CD4-positive, CD25-positive, alpha-beta regulatory T cell (primary cell): ENCODE measurements around the gene GLTP. TPM values are rescaled to one million over a fixed set of nuclear protein-coding genes. Genes with fewer than 3 reads are reported as not detected.
A peak's percentile ranks its signal among the peaks of the same experiment; 100 is the strongest.

Experiments used
- ATAC-seq, 2 donors: fragments of 150-1000 bp; cut with Tn5 transposase; one replicate each; pipeline ENCODE4 v1.10.0; 2021; ENCODE audit warnings: low read depth in 2 of 2, moderate number of reproducible peaks in 2 of 2, moderate library complexity in 1 of 2
- DNase-seq, 3 donors: peaks; one replicate each; pipeline versions ENCODE4 v3.0.0 to v3.0.0-alpha.2; 2012 to 2022; ENCODE audit warnings: mixed read lengths in 1 of 3
- H3K27ac ChIP-seq: one replicate; pipeline ENCODE4 v1.7.0; 2013; ENCODE audit warnings: mild to moderate bottlenecking, low read length; ENCODE audit not compliant: insufficient read depth, poor library complexity, severe bottlenecking
- H3K27me3 ChIP-seq: one replicate; pipeline ENCODE4 v1.7.0; 2013; ENCODE audit warnings: low read length; ENCODE audit not compliant: control insufficient read depth, insufficient read depth
- H3K36me3 ChIP-seq: one replicate; pipeline ENCODE4 v1.7.0; 2013; ENCODE audit warnings: mild to moderate bottlenecking, low read length, moderate library complexity; ENCODE audit not compliant: control insufficient read depth, insufficient read depth
- H3K4me1 ChIP-seq: 2 replicates; pipeline ENCODE4 v1.7.0; 2013; ENCODE audit warnings: mild to moderate bottlenecking, low read length; ENCODE audit not compliant: insufficient read depth, control insufficient read depth, poor library complexity, severe bottlenecking
- H3K4me3 ChIP-seq: one replicate; pipeline ENCODE4 v1.7.0; 2013; ENCODE audit warnings: low read depth, mild to moderate bottlenecking, low read length, moderate library complexity
- H3K9me3 ChIP-seq, 2 experiments: 1 replicate in 1 of 2; 2 replicates in 1 of 2; pipeline ENCODE4 v1.7.0; 2013; ENCODE audit warnings: low read length in 2 of 2, mild to moderate bottlenecking in 1 of 2, moderate library complexity in 1 of 2; ENCODE audit not compliant: control insufficient read depth in 2 of 2
- H3K27ac Mint-ChIP-seq, 3 donors: one replicate each; pipeline ENCODE4 v1.8.0; 2020 to 2022; ENCODE audit warnings: mild to moderate bottlenecking in 3 of 3, mixed read lengths in 3 of 3, moderate library complexity in 2 of 3
- H3K27me3 Mint-ChIP-seq: one replicate; pipeline ENCODE4 v1.8.0; 2022; ENCODE audit warnings: mild to moderate bottlenecking, mixed read lengths
- H3K36me3 Mint-ChIP-seq: one replicate; pipeline ENCODE4 v1.8.0; 2020; ENCODE audit warnings: mixed read lengths
- H3K4me1 Mint-ChIP-seq, 4 donors: one replicate each; pipeline ENCODE4 v1.8.0; 2020 to 2022; ENCODE audit warnings: mixed read lengths in 4 of 4, mild to moderate bottlenecking in 1 of 4
- H3K4me3 Mint-ChIP-seq, 4 donors: one replicate each; pipeline ENCODE4 v1.8.0; 2020 to 2022; ENCODE audit warnings: mild to moderate bottlenecking in 4 of 4, mixed read lengths in 4 of 4, moderate library complexity in 3 of 4
- H3K9me3 Mint-ChIP-seq, 7 donors: one replicate each; pipeline ENCODE4 v1.8.0; 2020 to 2022; ENCODE audit warnings: mixed read lengths in 7 of 7, mild to moderate bottlenecking in 3 of 7, moderate library complexity in 2 of 7
- polyA plus RNA-seq, 4 donors: library from polyadenylated mRNA; unstranded; fragments of 300-500 nt; fragmentation: Illumina TruSeq; gene quantifications; one replicate each; pipeline ENCODE4 v1.2.3, GENCODE V29; 2021
- total RNA-seq: library from RNA; stranded (reverse); gene quantifications from one replicate; pipeline ENCODE4 v1.2.3, GENCODE V29; 2022

Gene GLTP
- total and polyA plus RNA-seq, 5 donors from 2014 or later: 31.1 to 48.9 (median 37.8) TPM

- Histone ChIP-seq H3K36me3 (no peaks in the 10 kb centered on the region), H3K27me3 (no peaks in the 10 kb centered on the region), H3K27ac (no peak overlapping the region), H3K4me1 (peaks cover 7% of the 10 kb centered on the region), H3K9me3 (no peaks in the 10 kb centered on the region), H3K4me3 (peak overlapping the region; percentile 59)
- H3K4me1 Mint-ChIP-seq: peaks cover 0 to 9% (median 5%) of the 10 kb centered on the region in 4 donors
- H3K27me3 Mint-ChIP-seq: peaks cover 6% of the 10 kb centered on the region
- H3K4me3 Mint-ChIP-seq: peak overlapping the region in 1 of 4 donors; percentile 28
- H3K27ac Mint-ChIP-seq: no peak overlapping the region
- peak; percentile 85 to 93 for ATAC-seq
- peaks cover 0 to 4% (median 0%) of the 10 kb centered on the region in 7 donors for H3K9me3 Mint-ChIP-seq
- peaks cover 4% of the 10 kb centered on the region for H3K36me3 Mint-ChIP-seq
- DNase-seq: peak; percentile 73 to 82 (median 80)
Observed at GRCh38 chr12:109844983-109845823, 35.1 kb downstream of the GLTP start.

GRCh38 chr12:109844091-109844490 lies 36.2 kb downstream of the GLTP start:
- H3K27ac Mint-ChIP-seq: no peak overlapping the region
- H3K4me1 Mint-ChIP-seq: peaks cover 0 to 9% (median 1%) of the 10 kb centered on the region in 4 donors
- no peaks in the 10 kb centered on the region for H3K36me3 ChIP-seq
- H3K4me3 Mint-ChIP-seq: no peak overlapping the region
- ATAC-seq (no peak), DNase-seq (no peak)
- H3K9me3 ChIP-seq: no peaks in the 10 kb centered on the region
- H3K4me1 ChIP-seq: peaks cover 7% of the 10 kb centered on the region
- no peak overlapping the region for H3K27ac ChIP-seq
- no peaks in the 10 kb centered on the region for H3K27me3 ChIP-seq
- peaks cover 0 to 4% (median 0%) of the 10 kb centered on the region in 7 donors for H3K9me3 Mint-ChIP-seq
- H3K4me3 ChIP-seq: no peak overlapping the region
- H3K36me3 Mint-ChIP-seq: no peaks in the 10 kb centered on the region
- peaks cover 10% of the 10 kb centered on the region for H3K27me3 Mint-ChIP-seq

- Histone ChIP-seq H3K27me3 (no peaks in the 10 kb centered on the region), H3K36me3 (no peaks in the 10 kb centered on the region), H3K9me3 (no peaks in the 10 kb centered on the region), H3K27ac (no peak overlapping the region), H3K4me3 (no peak overlapping the region), H3K4me1 (peaks cover 7% of the 10 kb centered on the region)
- Mint-ChIP-seq H3K27ac (no peak overlapping the region), H3K9me3 (peaks cover 0 to 4% (median 0%) of the 10 kb centered on the region in 7 donors), H3K36me3 (no peaks in the 10 kb centered on the region), H3K4me3 (no peak overlapping the region), H3K4me1 (peaks cover 0 to 9% (median 1%) of the 10 kb centered on the region in 4 donors), H3K27me3 (peaks cover 24% of the 10 kb centered on the region)
- ATAC-seq (no peak), DNase-seq (no peak)
Observed at GRCh38 chr12:109842021-109842420, 38.3 kb downstream of the GLTP start.

- H3K36me3 Mint-ChIP-seq: no peaks in the 10 kb centered on the region
- no peak for ATAC-seq
- peaks cover 0 to 9% (median 1%) of the 10 kb centered on the region in 4 donors for H3K4me1 Mint-ChIP-seq
- no peak overlapping the region for H3K4me3 ChIP-seq
- no peak for DNase-seq
- no peak overlapping the region for H3K27ac ChIP-seq
- peaks cover 0 to 4% (median 0%) of the 10 kb centered on the region in 7 donors for H3K9me3 Mint-ChIP-seq
- no peak overlapping the region for H3K4me3 Mint-ChIP-seq
- H3K4me1 ChIP-seq: peaks cover 7% of the 10 kb centered on the region
- no peaks in the 10 kb centered on the region for H3K27me3 ChIP-seq
- H3K27ac Mint-ChIP-seq: peak overlapping the region in 1 of 3 donors; percentile 20
- H3K36me3 ChIP-seq: no peaks in the 10 kb centered on the region
- peaks cover 24% of the 10 kb centered on the region for H3K27me3 Mint-ChIP-seq
- no peaks in the 10 kb centered on the region for H3K9me3 ChIP-seq
Observed at GRCh38 chr12:109841356-109841755, 39.0 kb downstream of the GLTP start.

DNA sequence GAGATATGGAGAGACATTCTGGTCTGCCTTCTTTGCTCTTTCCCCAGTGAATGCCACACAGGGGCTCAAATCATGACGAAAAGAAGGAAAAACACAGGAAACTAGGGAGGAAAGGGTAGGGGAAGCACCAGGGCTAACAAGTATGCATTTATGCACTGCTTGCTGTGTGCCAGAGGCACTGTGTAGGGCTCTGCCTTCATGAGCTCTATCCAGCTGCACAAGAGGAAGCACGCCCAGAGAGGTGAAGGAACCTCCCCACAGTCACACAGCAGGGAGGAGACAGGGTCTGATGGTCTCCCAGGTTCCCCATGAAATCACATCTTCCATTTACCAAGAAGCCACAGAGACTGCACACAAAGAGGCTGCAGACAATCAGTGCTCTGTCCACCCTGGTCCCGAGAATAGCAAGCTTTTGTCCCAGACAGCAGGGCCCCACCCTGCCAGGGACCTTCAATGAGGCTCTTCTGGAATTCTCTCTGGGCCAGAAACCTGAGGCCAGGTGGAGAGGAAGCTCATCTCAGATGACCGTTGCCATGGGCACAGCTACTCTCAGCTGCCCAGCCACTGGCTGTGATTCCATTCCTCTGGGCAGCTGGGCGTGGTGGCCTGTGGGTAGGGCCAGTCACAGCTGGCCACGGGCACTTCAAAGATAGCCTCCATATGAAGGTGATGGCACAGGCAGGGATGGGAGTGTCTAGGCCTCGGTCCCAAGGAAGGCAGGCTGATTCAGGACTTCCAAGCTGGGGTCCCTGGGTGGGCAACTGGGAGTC lies 39.9 kb downstream of the GLTP start:
- no peak overlapping the region for H3K27ac ChIP-seq
- peaks cover 0 to 6% (median 0%) of the 10 kb centered on the region in 4 donors for H3K4me1 Mint-ChIP-seq
- no peak overlapping the region for H3K4me3 Mint-ChIP-seq
- DNase-seq (no peak), ATAC-seq (no peak)
- no peaks in the 10 kb centered on the region for H3K27me3 ChIP-seq
- H3K4me1 ChIP-seq: peaks cover 5% of the 10 kb centered on the region
- no peak overlapping the region for H3K27ac Mint-ChIP-seq
- H3K27me3 Mint-ChIP-seq: peaks cover 24% of the 10 kb centered on the region
- H3K9me3 ChIP-seq: no peaks in the 10 kb centered on the region
- no peak overlapping the region for H3K4me3 ChIP-seq
- peaks cover 0 to 4% (median 0%) of the 10 kb centered on the region in 7 donors for H3K9me3 Mint-ChIP-seq
- H3K36me3 Mint-ChIP-seq: no peaks in the 10 kb centered on the region
- H3K36me3 ChIP-seq: no peaks in the 10 kb centered on the region

- Histone ChIP-seq H3K27ac (no peak overlapping the region), H3K36me3 (no peaks in the 10 kb centered on the region), H3K4me1 (no peaks in the 10 kb centered on the region), H3K27me3 (no peaks in the 10 kb centered on the region), H3K9me3 (no peaks in the 10 kb centered on the region), H3K4me3 (no peak overlapping the region)
- peaks cover 34% of the 10 kb centered on the region for H3K27me3 Mint-ChIP-seq
- no peaks in the 10 kb centered on the region for H3K4me1 Mint-ChIP-seq
- no peak for DNase-seq
- H3K9me3 Mint-ChIP-seq: peaks cover 0 to 2% (median 0%) of the 10 kb centered on the region in 7 donors
- peak overlapping the region in 1 of 3 donors; percentile 16 for H3K27ac Mint-ChIP-seq
- no peak for ATAC-seq
- H3K36me3 Mint-ChIP-seq: no peaks in the 10 kb centered on the region
- H3K4me3 Mint-ChIP-seq: no peak overlapping the region
Observed at GRCh38 chr12:109839444-109839843, 40.9 kb downstream of the GLTP start.

- H3K27me3 Mint-ChIP-seq: peaks cover 50% of the 10 kb centered on the region
- ATAC-seq: no peak
- H3K9me3 Mint-ChIP-seq: no peaks in the 10 kb centered on the region
- no peak overlapping the region for H3K4me3 ChIP-seq
- peaks cover 0 to 3% (median 2%) of the 10 kb centered on the region in 4 donors for H3K4me1 Mint-ChIP-seq
- no peak overlapping the region for H3K27ac Mint-ChIP-seq
- H3K27ac ChIP-seq: no peak overlapping the region
- H3K36me3 Mint-ChIP-seq: peaks cover 4% of the 10 kb centered on the region
- DNase-seq: no peak
- no peaks in the 10 kb centered on the region for H3K9me3 ChIP-seq
- H3K4me3 Mint-ChIP-seq: no peak overlapping the region
- H3K27me3 ChIP-seq: no peaks in the 10 kb centered on the region
- H3K4me1 ChIP-seq: no peaks in the 10 kb centered on the region
- no peaks in the 10 kb centered on the region for H3K36me3 ChIP-seq
Observed at GRCh38 chr12:109836916-109837315, 43.4 kb downstream of the GLTP start.
